ENCODE results near the gene COL27A1. TPM values are rescaled to one million over a fixed set of nuclear protein-coding genes. Genes with fewer than 3 reads are reported as not detected.

COL27A1 gene
- total RNA-seq, 1 experiment from 2014 or later, result 37.0 TPM

DNA sequence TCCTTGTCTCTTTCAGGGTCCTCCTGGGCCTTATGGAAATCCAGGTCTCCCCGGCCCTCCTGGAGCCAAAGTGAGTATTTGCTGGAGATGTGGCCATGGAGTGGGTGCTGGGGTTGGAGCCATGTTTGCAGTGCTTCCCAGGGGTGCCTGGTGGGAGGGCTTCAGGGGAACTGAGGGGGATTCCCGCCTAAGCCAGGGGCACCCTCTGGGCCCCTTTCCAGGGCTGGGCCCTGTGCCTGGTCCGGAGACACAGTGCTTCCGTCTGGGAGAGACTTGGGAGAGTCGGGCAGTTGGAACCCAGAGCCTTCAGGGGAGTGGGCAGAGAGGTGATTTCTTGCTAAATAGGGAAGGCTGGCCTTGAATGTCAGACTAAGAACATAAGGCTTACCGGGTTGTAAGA, 27.7 kb downstream of the COL27A1 start:
- H3K27ac ChIP-seq (ENCODE audit: low read depth, low read length, poor library complexity, severe bottlenecking), result no peak overlapping the region
- peaks cover 3% of the 10 kb centered on the region for H3K4me1 ChIP-seq (ENCODE audit: insufficient read depth, low read length, poor library complexity, severe bottlenecking)
- DNase-seq (ENCODE audit: low spot score), result no peak
- TF ChIP-seq, protein P1, sequence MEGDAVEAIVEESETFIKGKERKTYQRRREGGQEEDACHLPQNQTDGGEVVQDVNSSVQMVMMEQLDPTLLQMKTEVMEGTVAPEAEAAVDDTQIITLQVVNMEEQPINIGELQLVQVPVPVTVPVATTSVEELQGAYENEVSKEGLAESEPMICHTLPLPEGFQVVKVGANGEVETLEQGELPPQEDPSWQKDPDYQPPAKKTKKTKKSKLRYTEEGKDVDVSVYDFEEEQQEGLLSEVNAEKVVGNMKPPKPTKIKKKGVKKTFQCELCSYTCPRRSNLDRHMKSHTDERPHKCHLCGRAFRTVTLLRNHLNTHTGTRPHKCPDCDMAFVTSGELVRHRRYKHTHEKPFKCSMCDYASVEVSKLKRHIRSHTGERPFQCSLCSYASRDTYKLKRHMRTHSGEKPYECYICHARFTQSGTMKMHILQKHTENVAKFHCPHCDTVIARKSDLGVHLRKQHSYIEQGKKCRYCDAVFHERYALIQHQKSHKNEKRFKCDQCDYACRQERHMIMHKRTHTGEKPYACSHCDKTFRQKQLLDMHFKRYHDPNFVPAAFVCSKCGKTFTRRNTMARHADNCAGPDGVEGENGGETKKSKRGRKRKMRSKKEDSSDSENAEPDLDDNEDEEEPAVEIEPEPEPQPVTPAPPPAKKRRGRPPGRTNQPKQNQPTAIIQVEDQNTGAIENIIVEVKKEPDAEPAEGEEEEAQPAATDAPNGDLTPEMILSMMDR (conservative IDR thresholded peaks at IDR 0.05; ENCODE audit: low read depth, low read length), result no peak
- no peak for TF ChIP-seq EZH2 (IDR thresholded peaks at IDR 0.05; ENCODE audit: borderline replicate concordance, low read depth, low read length, poor library complexity, severe bottlenecking)
- intact Hi-C loops (cut with micrococcal nuclease; ENCODE audit: unreplicated experiment), result no loop called here
- no peaks in the 10 kb centered on the region for H3K27me3 ChIP-seq (replicated peaks; ENCODE audit: insufficient read depth, low read depth, low read length, poor library complexity)
- no peaks in the 10 kb centered on the region for H3K9me3 ChIP-seq (ENCODE audit: low read depth, low read length, poor library complexity, severe bottlenecking)
- POLR2A ChIA-PET (ENCODE audit: low non-redundant PET), result no interaction called here
- H3K4me3 ChIP-seq (ENCODE audit: low read depth, low read length, poor library complexity, severe bottlenecking), result no peak overlapping the region
- no TSS peak for BruUV-seq (replicated peaks)
- H3K36me3 ChIP-seq (ENCODE audit: insufficient read depth, low read length, poor library complexity, severe bottlenecking), result no peaks in the 10 kb centered on the region
- CTCF ChIA-PET, result no interaction called here

DNA sequence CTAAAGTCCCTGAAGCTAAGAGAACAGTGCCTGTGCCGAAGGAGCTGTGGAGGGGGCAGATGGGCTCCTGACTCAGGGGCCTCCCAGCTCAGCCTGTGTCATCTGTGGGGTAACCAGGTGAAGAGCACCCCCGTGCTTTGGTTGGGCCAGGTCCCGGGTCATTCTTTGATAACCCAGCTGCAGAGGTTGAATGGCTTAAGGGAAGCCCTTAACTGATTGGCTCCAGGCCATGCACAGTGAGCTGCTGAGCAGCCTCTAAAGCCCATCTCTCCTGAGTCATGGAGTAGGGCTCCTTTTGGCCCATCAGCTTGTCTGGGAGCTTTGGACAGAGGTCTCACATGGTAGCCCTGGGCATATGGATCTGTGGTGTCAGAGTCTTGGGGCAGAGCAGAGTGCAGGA, 28.7 kb downstream of the COL27A1 start:
- no peak for DNase-seq (ENCODE audit: low spot score)
- H3K4me3 ChIP-seq (ENCODE audit: low read depth, low read length, poor library complexity, severe bottlenecking), result no peak overlapping the region
- POLR2A ChIA-PET (ENCODE audit: low non-redundant PET), result no interaction called here
- no TSS peak for BruUV-seq (replicated peaks)
- H3K9me3 ChIP-seq (ENCODE audit: low read depth, low read length, poor library complexity, severe bottlenecking), result no peaks in the 10 kb centered on the region
- no peak overlapping the region for H3K27ac ChIP-seq (ENCODE audit: low read depth, low read length, poor library complexity, severe bottlenecking)
- CTCF ChIA-PET, result no interaction called here
- no peaks in the 10 kb centered on the region for H3K36me3 ChIP-seq (ENCODE audit: insufficient read depth, low read length, poor library complexity, severe bottlenecking)
- intact Hi-C loops (cut with micrococcal nuclease; ENCODE audit: unreplicated experiment), result no loop called here
- no peak for TF ChIP-seq EZH2 (IDR thresholded peaks at IDR 0.05; ENCODE audit: borderline replicate concordance, low read depth, low read length, poor library complexity, severe bottlenecking)
- TF ChIP-seq, protein P1 (conservative IDR thresholded peaks at IDR 0.05; ENCODE audit: low read depth, low read length), result no peak
- no peaks in the 10 kb centered on the region for H3K4me1 ChIP-seq (ENCODE audit: insufficient read depth, low read length, poor library complexity, severe bottlenecking)
- H3K27me3 ChIP-seq (replicated peaks; ENCODE audit: insufficient read depth, low read depth, low read length, poor library complexity), result no peaks in the 10 kb centered on the region

DNA sequence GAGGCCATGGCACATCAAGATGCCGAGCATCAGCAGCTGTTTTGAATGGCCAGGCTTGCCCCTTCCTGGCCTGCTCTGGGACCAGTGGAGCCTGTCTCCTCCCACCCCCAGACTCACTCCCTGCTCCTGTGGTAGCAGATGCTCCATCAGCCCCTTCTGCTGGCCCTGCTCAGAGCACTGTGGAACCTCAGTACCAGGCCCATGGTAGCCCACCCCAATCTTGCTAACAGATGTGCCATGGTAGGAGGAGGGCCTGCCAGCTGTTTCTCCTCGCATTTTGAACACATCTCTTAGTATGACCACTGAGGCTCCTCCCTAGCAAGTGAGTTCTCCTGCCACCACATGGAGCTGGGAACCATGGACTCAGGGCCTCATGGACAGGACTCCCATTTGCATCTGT, 29.5 kb downstream of the COL27A1 start:
- H3K27ac ChIP-seq (ENCODE audit: low read depth, low read length, poor library complexity, severe bottlenecking), result no peak overlapping the region
- H3K9me3 ChIP-seq (ENCODE audit: low read depth, low read length, poor library complexity, severe bottlenecking), result peaks cover 6% of the 10 kb centered on the region
- intact Hi-C loops (cut with micrococcal nuclease; ENCODE audit: unreplicated experiment), result no loop called here
- H3K36me3 ChIP-seq (ENCODE audit: insufficient read depth, low read length, poor library complexity, severe bottlenecking), result no peaks in the 10 kb centered on the region
- H3K27me3 ChIP-seq (replicated peaks; ENCODE audit: insufficient read depth, low read depth, low read length, poor library complexity), result no peaks in the 10 kb centered on the region
- DNase-seq (ENCODE audit: low spot score), result no peak
- ChIA-PET CTCF (no interaction called here), POLR2A (ENCODE audit: low non-redundant PET) (no interaction called here)
- no peaks in the 10 kb centered on the region for H3K4me1 ChIP-seq (ENCODE audit: insufficient read depth, low read length, poor library complexity, severe bottlenecking)
- TF ChIP-seq, protein P1 (conservative IDR thresholded peaks at IDR 0.05; ENCODE audit: low read depth, low read length), result no peak
- no peak for TF ChIP-seq EZH2 (IDR thresholded peaks at IDR 0.05; ENCODE audit: borderline replicate concordance, low read depth, low read length, poor library complexity, severe bottlenecking)
- BruUV-seq (replicated peaks), result no TSS peak
- H3K4me3 ChIP-seq (ENCODE audit: low read depth, low read length, poor library complexity, severe bottlenecking), result no peak overlapping the region

Data from A673 (cell line).